HEK293 (cell line): Measurements from ENCODE around the gene S1PR4.

Source experiments
- KLF10 ChIP-seq: fragments of 450-650 bp; IDR thresholded peaks from 2 replicates; pipeline ENCODE4 v1.5.1; 2018; ENCODE audit warnings: missing biosample characterization, mild to moderate bottlenecking, missing genetic modification characterization
- MEIS1 ChIP-seq: sonication (generic); formaldehyde crosslinking; IDR thresholded peaks from 2 replicates; pipeline ENCODE4 v1.8.1; 2022; ENCODE audit warnings: missing genetic modification reagents, mild to moderate bottlenecking, borderline replicate concordance
- MYNN ChIP-seq: fragments of 450-650 bp; formaldehyde crosslinking; IDR thresholded peaks from 2 replicates; pipeline ENCODE4 v1.5.1; 2016; ENCODE audit warnings: missing biosample characterization, missing genetic modification characterization, borderline replicate concordance
- OSR2 ChIP-seq: fragments of 450-650 bp; formaldehyde crosslinking; IDR thresholded peaks from 2 replicates; pipeline ENCODE4 v1.5.1; 2016; ENCODE audit warnings: missing biosample characterization, missing genetic modification characterization
- SP2 ChIP-seq: fragments of 450-650 bp; formaldehyde crosslinking; IDR thresholded peaks from 2 replicates; pipeline ENCODE4 v1.5.1; 2016; ENCODE audit warnings: missing biosample characterization, missing genetic modification characterization
- SP7 ChIP-seq: fragments of 450-650 bp; formaldehyde crosslinking; IDR thresholded peaks from 2 replicates; pipeline ENCODE4 v1.5.1; 2016; ENCODE audit warnings: missing biosample characterization, missing genetic modification characterization
- TRIM28 ChIP-seq: IDR thresholded peaks from 2 replicates; pipeline ENCODE4 v1.6.1; 2011; ENCODE audit warnings: low read length, control low read depth, borderline replicate concordance
- TSHZ1 ChIP-seq: fragments of 450-650 bp; formaldehyde crosslinking; IDR thresholded peaks from 2 replicates; pipeline ENCODE4 v1.5.1; 2016; ENCODE audit warnings: missing biosample characterization, missing genetic modification characterization, borderline replicate concordance
- ZBTB10 ChIP-seq: fragments of 450-650 bp; formaldehyde crosslinking; IDR thresholded peaks from 2 replicates; pipeline ENCODE4 v1.5.1; 2016; ENCODE audit warnings: missing biosample characterization, missing genetic modification characterization
- ZEB2 ChIP-seq: fragments of 450-650 bp; formaldehyde crosslinking; IDR thresholded peaks from 2 replicates; pipeline ENCODE4 v1.5.1; 2016; ENCODE audit warnings: missing biosample characterization, missing genetic modification characterization
- ZFHX2 ChIP-seq: fragments of 450-650 bp; formaldehyde crosslinking; conservative IDR thresholded peaks from 2 replicates; pipeline ENCODE4 v1.5.1; 2016; ENCODE audit warnings: missing biosample characterization, missing genetic modification characterization
- ZNF10 ChIP-seq: fragments of 450-650 bp; formaldehyde crosslinking; IDR thresholded peaks from 2 replicates; pipeline ENCODE4 v1.5.1; 2017; ENCODE audit warnings: missing biosample characterization, missing genetic modification characterization
- ZNF112 ChIP-seq: fragments of 450-650 bp; formaldehyde crosslinking; IDR thresholded peaks from 2 replicates; pipeline ENCODE4 v1.5.0; 2017; ENCODE audit warnings: missing biosample characterization, missing genetic modification characterization
- ZNF19 ChIP-seq: fragments of 450-650 bp; formaldehyde crosslinking; IDR thresholded peaks from 2 replicates; pipeline ENCODE4; 2016; ENCODE audit warnings: missing biosample characterization, missing genetic modification characterization, low read depth
- ZNF394 ChIP-seq: fragments of 450-650 bp; formaldehyde crosslinking; IDR thresholded peaks from 2 replicates; pipeline ENCODE4 v1.5.1; 2016; ENCODE audit warnings: missing biosample characterization, missing genetic modification characterization, mild to moderate bottlenecking, moderate library complexity, borderline replicate concordance
- ZNF560 ChIP-seq: fragments of 450-650 bp; formaldehyde crosslinking; IDR thresholded peaks from 2 replicates; pipeline ENCODE4 v1.5.1; 2017; ENCODE audit warnings: missing biosample characterization, missing genetic modification characterization, borderline replicate concordance
- ZNF692 ChIP-seq: fragments of 450-650 bp; formaldehyde crosslinking; IDR thresholded peaks from 2 replicates; pipeline ENCODE4 v1.5.1; 2016; ENCODE audit warnings: missing biosample characterization, missing genetic modification characterization
- ZNF76 ChIP-seq: fragments of 450-650 bp; formaldehyde crosslinking; IDR thresholded peaks from 2 replicates; pipeline ENCODE4; 2016; ENCODE audit warnings: low read depth, missing biosample characterization, missing genetic modification characterization, borderline replicate concordance
- TF ChIP-seq, protein P1 (sequence below): fragments of 450-650 bp; formaldehyde crosslinking; IDR thresholded peaks from 2 replicates; pipeline ENCODE4 v1.5.1; 2016; ENCODE audit warnings: missing biosample characterization, missing genetic modification characterization
- TF ChIP-seq, protein P2 (sequence below): fragments of 450-650 bp; formaldehyde crosslinking; IDR thresholded peaks from 2 replicates; pipeline ENCODE4 v1.5.1; 2016; ENCODE audit warnings: missing biosample characterization, missing genetic modification characterization, borderline replicate concordance
- TF ChIP-seq, protein P3 (sequence below): fragments of 450-650 bp; formaldehyde crosslinking; IDR thresholded peaks from 2 replicates; pipeline ENCODE4 v1.5.1; 2016; ENCODE audit warnings: missing biosample characterization, missing genetic modification characterization
- TF ChIP-seq, protein P4 (sequence below): fragments of 450-650 bp; formaldehyde crosslinking; IDR thresholded peaks from 2 replicates; pipeline ENCODE4 v1.5.1; 2017; ENCODE audit warnings: missing biosample characterization, missing genetic modification characterization

Gene S1PR4

GRCh38 chr19:3154957-3155736, 23.4 kb upstream of the S1PR4 start (continued):
- TF ChIP-seq, protein P1, sequence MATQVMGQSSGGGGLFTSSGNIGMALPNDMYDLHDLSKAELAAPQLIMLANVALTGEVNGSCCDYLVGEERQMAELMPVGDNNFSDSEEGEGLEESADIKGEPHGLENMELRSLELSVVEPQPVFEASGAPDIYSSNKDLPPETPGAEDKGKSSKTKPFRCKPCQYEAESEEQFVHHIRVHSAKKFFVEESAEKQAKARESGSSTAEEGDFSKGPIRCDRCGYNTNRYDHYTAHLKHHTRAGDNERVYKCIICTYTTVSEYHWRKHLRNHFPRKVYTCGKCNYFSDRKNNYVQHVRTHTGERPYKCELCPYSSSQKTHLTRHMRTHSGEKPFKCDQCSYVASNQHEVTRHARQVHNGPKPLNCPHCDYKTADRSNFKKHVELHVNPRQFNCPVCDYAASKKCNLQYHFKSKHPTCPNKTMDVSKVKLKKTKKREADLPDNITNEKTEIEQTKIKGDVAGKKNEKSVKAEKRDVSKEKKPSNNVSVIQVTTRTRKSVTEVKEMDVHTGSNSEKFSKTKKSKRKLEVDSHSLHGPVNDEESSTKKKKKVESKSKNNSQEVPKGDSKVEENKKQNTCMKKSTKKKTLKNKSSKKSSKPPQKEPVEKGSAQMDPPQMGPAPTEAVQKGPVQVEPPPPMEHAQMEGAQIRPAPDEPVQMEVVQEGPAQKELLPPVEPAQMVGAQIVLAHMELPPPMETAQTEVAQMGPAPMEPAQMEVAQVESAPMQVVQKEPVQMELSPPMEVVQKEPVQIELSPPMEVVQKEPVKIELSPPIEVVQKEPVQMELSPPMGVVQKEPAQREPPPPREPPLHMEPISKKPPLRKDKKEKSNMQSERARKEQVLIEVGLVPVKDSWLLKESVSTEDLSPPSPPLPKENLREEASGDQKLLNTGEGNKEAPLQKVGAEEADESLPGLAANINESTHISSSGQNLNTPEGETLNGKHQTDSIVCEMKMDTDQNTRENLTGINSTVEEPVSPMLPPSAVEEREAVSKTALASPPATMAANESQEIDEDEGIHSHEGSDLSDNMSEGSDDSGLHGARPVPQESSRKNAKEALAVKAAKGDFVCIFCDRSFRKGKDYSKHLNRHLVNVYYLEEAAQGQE: no peak
- TF ChIP-seq ZFHX2 (tag by site-specific recombination): peak; percentile 66
- TF ChIP-seq ZNF560 (tag by site-specific recombination): no peak
- no peak for TF ChIP-seq ZNF112 (tag by site-specific recombination)
- TF ChIP-seq, protein P2, sequence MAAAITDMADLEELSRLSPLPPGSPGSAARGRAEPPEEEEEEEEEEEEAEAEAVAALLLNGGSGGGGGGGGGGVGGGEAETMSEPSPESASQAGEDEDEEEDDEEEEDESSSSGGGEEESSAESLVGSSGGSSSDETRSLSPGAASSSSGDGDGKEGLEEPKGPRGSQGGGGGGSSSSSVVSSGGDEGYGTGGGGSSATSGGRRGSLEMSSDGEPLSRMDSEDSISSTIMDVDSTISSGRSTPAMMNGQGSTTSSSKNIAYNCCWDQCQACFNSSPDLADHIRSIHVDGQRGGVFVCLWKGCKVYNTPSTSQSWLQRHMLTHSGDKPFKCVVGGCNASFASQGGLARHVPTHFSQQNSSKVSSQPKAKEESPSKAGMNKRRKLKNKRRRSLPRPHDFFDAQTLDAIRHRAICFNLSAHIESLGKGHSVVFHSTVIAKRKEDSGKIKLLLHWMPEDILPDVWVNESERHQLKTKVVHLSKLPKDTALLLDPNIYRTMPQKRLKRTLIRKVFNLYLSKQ (tag by site-specific recombination): no peak
- no peak for TF ChIP-seq MEIS1 (CRISPR knock-in tag)
- TF ChIP-seq MYNN (tag by site-specific recombination): no peak
- peak; percentile 66 for TF ChIP-seq OSR2 (tag by site-specific recombination)
- TF ChIP-seq ZNF692 (tag by site-specific recombination): peak; percentile 64; the same call in 1 of the 2 replicates
- peak; percentile 70 for TF ChIP-seq ZEB2
- TF ChIP-seq, protein P3, sequence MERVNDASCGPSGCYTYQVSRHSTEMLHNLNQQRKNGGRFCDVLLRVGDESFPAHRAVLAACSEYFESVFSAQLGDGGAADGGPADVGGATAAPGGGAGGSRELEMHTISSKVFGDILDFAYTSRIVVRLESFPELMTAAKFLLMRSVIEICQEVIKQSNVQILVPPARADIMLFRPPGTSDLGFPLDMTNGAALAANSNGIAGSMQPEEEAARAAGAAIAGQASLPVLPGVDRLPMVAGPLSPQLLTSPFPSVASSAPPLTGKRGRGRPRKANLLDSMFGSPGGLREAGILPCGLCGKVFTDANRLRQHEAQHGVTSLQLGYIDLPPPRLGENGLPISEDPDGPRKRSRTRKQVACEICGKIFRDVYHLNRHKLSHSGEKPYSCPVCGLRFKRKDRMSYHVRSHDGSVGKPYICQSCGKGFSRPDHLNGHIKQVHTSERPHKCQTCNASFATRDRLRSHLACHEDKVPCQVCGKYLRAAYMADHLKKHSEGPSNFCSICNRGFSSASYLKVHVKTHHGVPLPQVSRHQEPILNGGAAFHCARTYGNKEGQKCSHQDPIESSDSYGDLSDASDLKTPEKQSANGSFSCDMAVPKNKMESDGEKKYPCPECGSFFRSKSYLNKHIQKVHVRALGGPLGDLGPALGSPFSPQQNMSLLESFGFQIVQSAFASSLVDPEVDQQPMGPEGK (tag by site-specific recombination): 0 out of 2 replicates have a peak, but pooled peaks have one; percentile 24
- TF ChIP-seq, protein P4, sequence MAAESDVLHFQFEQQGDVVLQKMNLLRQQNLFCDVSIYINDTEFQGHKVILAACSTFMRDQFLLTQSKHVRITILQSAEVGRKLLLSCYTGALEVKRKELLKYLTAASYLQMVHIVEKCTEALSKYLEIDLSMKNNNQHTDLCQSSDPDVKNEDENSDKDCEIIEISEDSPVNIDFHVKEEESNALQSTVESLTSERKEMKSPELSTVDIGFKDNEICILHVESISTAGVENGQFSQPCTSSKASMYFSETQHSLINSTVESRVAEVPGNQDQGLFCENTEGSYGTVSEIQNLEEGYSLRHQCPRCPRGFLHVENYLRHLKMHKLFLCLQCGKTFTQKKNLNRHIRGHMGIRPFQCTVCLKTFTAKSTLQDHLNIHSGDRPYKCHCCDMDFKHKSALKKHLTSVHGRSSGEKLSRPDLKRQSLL (tag by site-specific recombination): no peak
- 0 out of 2 replicates have a peak, but pooled peaks have one; percentile 43 for TF ChIP-seq TSHZ1 (tag by site-specific recombination)
- no peak for TF ChIP-seq KLF10 (tag by site-specific recombination)
- TF ChIP-seq TRIM28: no peak
- TF ChIP-seq SP7 (tag by site-specific recombination): peak; percentile 59; the same call in 1 of the 2 replicates
- TF ChIP-seq ZNF10 (tag by site-specific recombination): no peak
- 0 out of 2 replicates have a peak, but pooled peaks have one; percentile 41 for TF ChIP-seq ZBTB10 (tag by site-specific recombination)
- TF ChIP-seq ZNF19 (tag by site-specific recombination): no peak
- no peak for TF ChIP-seq ZNF76 (tag by site-specific recombination)
- 0 out of 2 replicates have a peak, but pooled peaks have one; percentile 25 for TF ChIP-seq ZNF394 (tag by site-specific recombination)
- TF ChIP-seq SP2 (tag by site-specific recombination): peak; percentile 47
